Suprapubic skin (tissue), 4 donors: ENCODE measurements around the gene ARID4B. TPM values are rescaled to one million over a fixed set of nuclear protein-coding genes. Genes with fewer than 3 reads are reported as not detected.

Source experiments
- DNase-seq, 2 donors: peaks; one replicate each; pipeline ENCODE4 v3.0.0-alpha.2; 2019; ENCODE audit warnings: low spot score in 2 of 2
- H3K27ac ChIP-seq: fragments of 200-600 bp; sonication (generic); one replicate; pipeline ENCODE4 v1.5.1; 2019
- H3K27me3 ChIP-seq: fragments of 200-600 bp; sonication (generic); one replicate; pipeline ENCODE4 v1.5.1; 2019
- H3K36me3 ChIP-seq: fragments of 200-600 bp; sonication (generic); one replicate; pipeline ENCODE4 v1.5.1; 2019
- H3K4me1 ChIP-seq: fragments of 200-600 bp; sonication (generic); one replicate; pipeline ENCODE4 v1.5.1; 2019
- H3K4me3 ChIP-seq: fragments of 200-600 bp; sonication (generic); one replicate; pipeline ENCODE4 v1.5.1; 2019; ENCODE audit warnings: mild to moderate bottlenecking
- H3K9me3 ChIP-seq: fragments of 200-600 bp; sonication (generic); one replicate; pipeline ENCODE4 v1.5.1; 2019
- EP300 ChIP-seq: sonication (generic); formaldehyde crosslinking; IDR thresholded peaks from one replicate; pipeline ENCODE4 v1.6.1; 2017; ENCODE audit warnings: antibody characterized with exemption
- POLR2A ChIP-seq, 2 donors: fragments of 450-650 bp; IDR thresholded peaks; one replicate each; pipeline ENCODE4 v1.6.1; 2017; ENCODE audit warnings: antibody characterized with exemption in 2 of 2, mild to moderate bottlenecking in 2 of 2, moderate library complexity in 2 of 2
- POLR2AphosphoS5 ChIP-seq, 3 donors: sonication (generic); formaldehyde crosslinking; IDR thresholded peaks; one replicate each; pipeline ENCODE4 v1.6.1; 2017; ENCODE audit warnings: antibody characterized with exemption in 3 of 3
- WGBS: methylation state at CpG from one replicate; pipeline ENCODE4 v1.1.5; 2018; 5-methylcytosine and 5-hydroxymethylcytosine counted together
- total RNA-seq, 4 donors: library from RNA; depleted of rRNA; stranded (reverse); fragments of >200 nt; gene quantifications; one replicate each; pipeline ENCODE4 v1.1.0, GENCODE V29; 2016
- TF ChIP-seq, protein P1 (sequence below), 2 donors: fragments of 200-600 bp in 1 of 2; fragments of 450-650 bp in 1 of 2; sonication (generic) in 1 of 2; IDR thresholded peaks; one replicate each; pipeline ENCODE4 v1.5.1; 2016 to 2019; ENCODE audit warnings: antibody characterized with exemption in 2 of 2, mild to moderate bottlenecking in 1 of 2, moderate library complexity in 1 of 2

ARID4B gene
- total RNA-seq, 4 donors from 2014 or later: 21.4 to 62.7 (median 31.8) TPM

- Histone ChIP-seq H3K4me3 (no peak overlapping the region), H3K36me3 (no peaks in the 10 kb centered on the region), H3K4me1 (peaks cover 16% of the 10 kb centered on the region), H3K27me3 (no peaks in the 10 kb centered on the region), H3K9me3 (no peaks in the 10 kb centered on the region), H3K27ac (no peak overlapping the region)
- DNase-seq: no peak
- TF ChIP-seq, protein P1, sequence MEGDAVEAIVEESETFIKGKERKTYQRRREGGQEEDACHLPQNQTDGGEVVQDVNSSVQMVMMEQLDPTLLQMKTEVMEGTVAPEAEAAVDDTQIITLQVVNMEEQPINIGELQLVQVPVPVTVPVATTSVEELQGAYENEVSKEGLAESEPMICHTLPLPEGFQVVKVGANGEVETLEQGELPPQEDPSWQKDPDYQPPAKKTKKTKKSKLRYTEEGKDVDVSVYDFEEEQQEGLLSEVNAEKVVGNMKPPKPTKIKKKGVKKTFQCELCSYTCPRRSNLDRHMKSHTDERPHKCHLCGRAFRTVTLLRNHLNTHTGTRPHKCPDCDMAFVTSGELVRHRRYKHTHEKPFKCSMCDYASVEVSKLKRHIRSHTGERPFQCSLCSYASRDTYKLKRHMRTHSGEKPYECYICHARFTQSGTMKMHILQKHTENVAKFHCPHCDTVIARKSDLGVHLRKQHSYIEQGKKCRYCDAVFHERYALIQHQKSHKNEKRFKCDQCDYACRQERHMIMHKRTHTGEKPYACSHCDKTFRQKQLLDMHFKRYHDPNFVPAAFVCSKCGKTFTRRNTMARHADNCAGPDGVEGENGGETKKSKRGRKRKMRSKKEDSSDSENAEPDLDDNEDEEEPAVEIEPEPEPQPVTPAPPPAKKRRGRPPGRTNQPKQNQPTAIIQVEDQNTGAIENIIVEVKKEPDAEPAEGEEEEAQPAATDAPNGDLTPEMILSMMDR (IDR thresholded peaks at IDR 0.05): no peak
- TF ChIP-seq POLR2A (IDR thresholded peaks at IDR 0.05) (no peak), POLR2AphosphoS5 (IDR thresholded peaks at IDR 0.05) (no peak), EP300 (no peak)
Measured at GRCh38 chr1:235293322-235293942, 34.5 kb downstream of the ARID4B start.

DNA sequence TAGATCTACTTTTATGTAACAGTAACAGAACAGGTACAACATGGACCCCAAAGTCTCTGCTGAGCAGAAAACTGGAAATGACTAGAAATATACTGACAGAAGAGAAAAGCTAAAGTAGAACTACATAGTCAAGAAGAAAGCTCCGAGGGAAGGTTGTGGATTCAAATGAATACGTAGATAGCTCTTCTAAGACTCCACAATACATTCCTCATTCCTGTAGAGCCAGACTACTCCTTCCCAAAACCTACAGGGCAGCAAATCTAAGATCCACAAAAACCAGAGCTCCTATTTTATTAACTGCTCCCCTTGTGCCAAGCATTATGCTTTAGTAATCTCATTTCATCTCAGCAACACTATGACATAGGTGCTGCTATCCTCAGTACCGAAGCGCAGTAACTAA lies 35.2 kb downstream of the ARID4B start:
- H3K4me1 ChIP-seq: peaks cover 12% of the 10 kb centered on the region
- no peak for DNase-seq

DNA sequence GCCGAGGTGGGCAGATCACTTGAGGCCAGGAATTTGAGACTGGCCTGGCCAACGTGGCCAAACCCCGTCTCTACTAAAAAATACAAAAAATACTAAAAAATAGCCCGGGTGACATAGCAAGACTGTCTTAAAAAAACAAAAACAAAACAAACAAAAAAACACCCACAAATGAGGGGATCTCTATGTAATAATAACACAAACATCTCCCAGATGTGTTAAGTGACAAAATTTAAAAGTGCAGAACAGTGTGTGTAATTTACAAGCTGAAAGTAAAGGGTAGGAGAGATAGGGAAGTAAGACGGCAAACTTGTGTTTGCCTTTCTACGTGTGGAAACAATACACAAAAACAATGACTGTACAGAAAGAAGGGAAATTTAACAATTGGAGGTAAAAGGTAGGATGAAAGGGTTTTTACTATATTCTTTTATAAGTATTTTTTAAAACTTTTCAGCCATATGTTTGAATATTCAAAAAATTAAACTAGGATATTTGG lies 36.3 kb downstream of the ARID4B start:
- Histone ChIP-seq H3K36me3 (no peaks in the 10 kb centered on the region), H3K9me3 (no peaks in the 10 kb centered on the region), H3K4me1 (peaks cover 19% of the 10 kb centered on the region), H3K27me3 (no peaks in the 10 kb centered on the region), H3K27ac (no peak overlapping the region), H3K4me3 (no peak overlapping the region)
- TF ChIP-seq POLR2A (IDR thresholded peaks at IDR 0.05): no peak
- no peak for TF ChIP-seq POLR2AphosphoS5 (IDR thresholded peaks at IDR 0.05)
- TF ChIP-seq, protein P1 (IDR thresholded peaks at IDR 0.05): no peak
- no peak for TF ChIP-seq EP300
- WGBS: 57% methylated on average over 6 of the region's 6 CpGs
- DNase-seq: no peak

More for the DNA sequence above, 35.2 kb downstream of the ARID4B start:
- H3K36me3 ChIP-seq: no peaks in the 10 kb centered on the region
- no peak overlapping the region for H3K4me3 ChIP-seq
- H3K27ac ChIP-seq: no peak overlapping the region
- whole genome bisulfite sequencing: 94% methylated on average over 4 of the region's 4 CpGs
- TF ChIP-seq EP300 (no peak), POLR2AphosphoS5 (IDR thresholded peaks at IDR 0.05) (no peak)
- no peaks in the 10 kb centered on the region for H3K9me3 ChIP-seq
- no peaks in the 10 kb centered on the region for H3K27me3 ChIP-seq

GRCh38 chr1:235290740-235291502 lies 37.1 kb downstream of the ARID4B start:
- H3K4me3 ChIP-seq: no peak overlapping the region
- no peak for DNase-seq
- H3K27me3 ChIP-seq: no peaks in the 10 kb centered on the region
- no peak overlapping the region for H3K27ac ChIP-seq
- H3K36me3 ChIP-seq: no peaks in the 10 kb centered on the region
- no peak for TF ChIP-seq POLR2AphosphoS5 (IDR thresholded peaks at IDR 0.05)
- H3K4me1 ChIP-seq: peaks cover 22% of the 10 kb centered on the region
- 94% methylated on average over 12 of the region's 12 CpGs for WGBS
- no peaks in the 10 kb centered on the region for H3K9me3 ChIP-seq

GRCh38 chr1:235289859-235290739 lies 37.9 kb downstream of the ARID4B start:
- TF ChIP-seq POLR2AphosphoS5 (IDR thresholded peaks at IDR 0.05) (no peak), POLR2A (IDR thresholded peaks at IDR 0.05) (no peak), EP300 (no peak)
- TF ChIP-seq, protein P1 (IDR thresholded peaks at IDR 0.05): no peak
- no peaks in the 10 kb centered on the region for H3K27me3 ChIP-seq
- WGBS: 84% methylated on average over 12 of the region's 12 CpGs
- peaks cover 26% of the 10 kb centered on the region for H3K4me1 ChIP-seq
- H3K27ac ChIP-seq: no peak overlapping the region
- no peaks in the 10 kb centered on the region for H3K9me3 ChIP-seq
- DNase-seq: no peak
- no peak overlapping the region for H3K4me3 ChIP-seq
- H3K36me3 ChIP-seq: no peaks in the 10 kb centered on the region
